H1 (cell line): Measurements from ENCODE around the gene VPS35L. TPM values are rescaled to one million over a fixed set of nuclear protein-coding genes. Genes with fewer than 3 reads are reported as not detected.

ENCODE experiments used
- EP300 ChIP-seq, 2 experiments: IDR thresholded peaks; 1 replicate in 1 of 2; 2 replicates in 1 of 2; pipeline ENCODE4 v1.6.1; 2011 to 2012; ENCODE audit warnings: low read depth in 2 of 2, low read length in 2 of 2, mild to moderate bottlenecking in 2 of 2, borderline replicate concordance in 1 of 2, inconsistent platforms in 1 of 2, moderate library complexity in 1 of 2
- GABPA ChIP-seq: IDR thresholded peaks from 2 replicates; pipeline ENCODE4 v1.6.1; 2011; ENCODE audit warnings: mild to moderate bottlenecking, low read length, moderate library complexity, borderline replicate concordance; ENCODE audit not compliant: insufficient read depth
- SIN3A ChIP-seq, 2 experiments: IDR thresholded peaks in 1 of 2; conservative IDR thresholded peaks in 1 of 2; 2 replicates each; pipeline ENCODE4 v1.6.1; 2011 to 2012; ENCODE audit warnings: low read length in 2 of 2, improper control_type of control experiment in 1 of 2, low read depth in 1 of 2, mild to moderate bottlenecking in 1 of 2
- SIX5 ChIP-seq: IDR thresholded peaks from 2 replicates; pipeline ENCODE4 v1.6.1; 2011; ENCODE audit warnings: mild to moderate bottlenecking, low read depth, low read length
- SP2 ChIP-seq: IDR thresholded peaks from 2 replicates; pipeline ENCODE4 v1.6.1; 2012; ENCODE audit warnings: mild to moderate bottlenecking, low read length, inconsistent platforms
- SRF ChIP-seq: IDR thresholded peaks from 2 replicates; pipeline ENCODE4 v1.6.1; 2011; ENCODE audit warnings: mild to moderate bottlenecking, low read depth, low read length, moderate library complexity
- TBP ChIP-seq: IDR thresholded peaks from 2 replicates; pipeline ENCODE4 v1.6.1; 2011; ENCODE audit warnings: low read depth, low read length, improper control_type of control experiment
- polyA plus RNA-seq, 7 experiments: library from polyadenylated mRNA; depleted of rRNA in 3 of 7; stranded (reverse) in 5 of 7; unstranded in 2 of 7; fragments of >200 nt in 5 of 7; fragments of 200-250 nt in 2 of 7; gene quantifications; 1 replicate in 5 of 7; 2 replicates in 1 of 7; 4 replicates in 1 of 7; pipeline versions ENCODE4 v1.2.1 to v1.2.3, GENCODE V29; 2011 to 2013; ENCODE audit warnings: missing spikeins in 2 of 7, mixed read lengths in 2 of 7
- total RNA-seq: library from RNA; stranded (reverse); fragmentation: NEBNext Ultra II Directional; extraction: Animal tissue kit (Norgen Biotek cat#: 25700); gene quantifications from 2 replicates; pipeline ENCODE4 v1.2.1, GENCODE V29; 2021
- TF ChIP-seq, protein P1 (sequence below): fragments of 300-600 bp; sonication (generic); IDR thresholded peaks from 2 replicates; pipeline ENCODE4 v1.7.1; 2012; ENCODE audit warnings: low read length, moderate library complexity, mild to moderate bottlenecking, inconsistent platforms; ENCODE audit not compliant: insufficient replicate concordance
- TF ChIP-seq, protein P2 (sequence below): IDR thresholded peaks from 2 replicates; pipeline ENCODE4 v1.6.1; 2011; ENCODE audit warnings: low read length, improper control_type of control experiment
- TF ChIP-seq, protein P3 (sequence below): IDR thresholded peaks from 2 replicates; pipeline ENCODE4 v1.6.1; 2011; ENCODE audit warnings: low read depth, mild to moderate bottlenecking, low read length; ENCODE audit not compliant: insufficient read depth

Gene VPS35L
- total and polyA plus RNA-seq, 2 of the 8 experiments (the other 6 are each of a cell fraction or from before 2014, with no cell fraction given) = 31.5 to 57.1 TPM

- TF ChIP-seq, protein P1, sequence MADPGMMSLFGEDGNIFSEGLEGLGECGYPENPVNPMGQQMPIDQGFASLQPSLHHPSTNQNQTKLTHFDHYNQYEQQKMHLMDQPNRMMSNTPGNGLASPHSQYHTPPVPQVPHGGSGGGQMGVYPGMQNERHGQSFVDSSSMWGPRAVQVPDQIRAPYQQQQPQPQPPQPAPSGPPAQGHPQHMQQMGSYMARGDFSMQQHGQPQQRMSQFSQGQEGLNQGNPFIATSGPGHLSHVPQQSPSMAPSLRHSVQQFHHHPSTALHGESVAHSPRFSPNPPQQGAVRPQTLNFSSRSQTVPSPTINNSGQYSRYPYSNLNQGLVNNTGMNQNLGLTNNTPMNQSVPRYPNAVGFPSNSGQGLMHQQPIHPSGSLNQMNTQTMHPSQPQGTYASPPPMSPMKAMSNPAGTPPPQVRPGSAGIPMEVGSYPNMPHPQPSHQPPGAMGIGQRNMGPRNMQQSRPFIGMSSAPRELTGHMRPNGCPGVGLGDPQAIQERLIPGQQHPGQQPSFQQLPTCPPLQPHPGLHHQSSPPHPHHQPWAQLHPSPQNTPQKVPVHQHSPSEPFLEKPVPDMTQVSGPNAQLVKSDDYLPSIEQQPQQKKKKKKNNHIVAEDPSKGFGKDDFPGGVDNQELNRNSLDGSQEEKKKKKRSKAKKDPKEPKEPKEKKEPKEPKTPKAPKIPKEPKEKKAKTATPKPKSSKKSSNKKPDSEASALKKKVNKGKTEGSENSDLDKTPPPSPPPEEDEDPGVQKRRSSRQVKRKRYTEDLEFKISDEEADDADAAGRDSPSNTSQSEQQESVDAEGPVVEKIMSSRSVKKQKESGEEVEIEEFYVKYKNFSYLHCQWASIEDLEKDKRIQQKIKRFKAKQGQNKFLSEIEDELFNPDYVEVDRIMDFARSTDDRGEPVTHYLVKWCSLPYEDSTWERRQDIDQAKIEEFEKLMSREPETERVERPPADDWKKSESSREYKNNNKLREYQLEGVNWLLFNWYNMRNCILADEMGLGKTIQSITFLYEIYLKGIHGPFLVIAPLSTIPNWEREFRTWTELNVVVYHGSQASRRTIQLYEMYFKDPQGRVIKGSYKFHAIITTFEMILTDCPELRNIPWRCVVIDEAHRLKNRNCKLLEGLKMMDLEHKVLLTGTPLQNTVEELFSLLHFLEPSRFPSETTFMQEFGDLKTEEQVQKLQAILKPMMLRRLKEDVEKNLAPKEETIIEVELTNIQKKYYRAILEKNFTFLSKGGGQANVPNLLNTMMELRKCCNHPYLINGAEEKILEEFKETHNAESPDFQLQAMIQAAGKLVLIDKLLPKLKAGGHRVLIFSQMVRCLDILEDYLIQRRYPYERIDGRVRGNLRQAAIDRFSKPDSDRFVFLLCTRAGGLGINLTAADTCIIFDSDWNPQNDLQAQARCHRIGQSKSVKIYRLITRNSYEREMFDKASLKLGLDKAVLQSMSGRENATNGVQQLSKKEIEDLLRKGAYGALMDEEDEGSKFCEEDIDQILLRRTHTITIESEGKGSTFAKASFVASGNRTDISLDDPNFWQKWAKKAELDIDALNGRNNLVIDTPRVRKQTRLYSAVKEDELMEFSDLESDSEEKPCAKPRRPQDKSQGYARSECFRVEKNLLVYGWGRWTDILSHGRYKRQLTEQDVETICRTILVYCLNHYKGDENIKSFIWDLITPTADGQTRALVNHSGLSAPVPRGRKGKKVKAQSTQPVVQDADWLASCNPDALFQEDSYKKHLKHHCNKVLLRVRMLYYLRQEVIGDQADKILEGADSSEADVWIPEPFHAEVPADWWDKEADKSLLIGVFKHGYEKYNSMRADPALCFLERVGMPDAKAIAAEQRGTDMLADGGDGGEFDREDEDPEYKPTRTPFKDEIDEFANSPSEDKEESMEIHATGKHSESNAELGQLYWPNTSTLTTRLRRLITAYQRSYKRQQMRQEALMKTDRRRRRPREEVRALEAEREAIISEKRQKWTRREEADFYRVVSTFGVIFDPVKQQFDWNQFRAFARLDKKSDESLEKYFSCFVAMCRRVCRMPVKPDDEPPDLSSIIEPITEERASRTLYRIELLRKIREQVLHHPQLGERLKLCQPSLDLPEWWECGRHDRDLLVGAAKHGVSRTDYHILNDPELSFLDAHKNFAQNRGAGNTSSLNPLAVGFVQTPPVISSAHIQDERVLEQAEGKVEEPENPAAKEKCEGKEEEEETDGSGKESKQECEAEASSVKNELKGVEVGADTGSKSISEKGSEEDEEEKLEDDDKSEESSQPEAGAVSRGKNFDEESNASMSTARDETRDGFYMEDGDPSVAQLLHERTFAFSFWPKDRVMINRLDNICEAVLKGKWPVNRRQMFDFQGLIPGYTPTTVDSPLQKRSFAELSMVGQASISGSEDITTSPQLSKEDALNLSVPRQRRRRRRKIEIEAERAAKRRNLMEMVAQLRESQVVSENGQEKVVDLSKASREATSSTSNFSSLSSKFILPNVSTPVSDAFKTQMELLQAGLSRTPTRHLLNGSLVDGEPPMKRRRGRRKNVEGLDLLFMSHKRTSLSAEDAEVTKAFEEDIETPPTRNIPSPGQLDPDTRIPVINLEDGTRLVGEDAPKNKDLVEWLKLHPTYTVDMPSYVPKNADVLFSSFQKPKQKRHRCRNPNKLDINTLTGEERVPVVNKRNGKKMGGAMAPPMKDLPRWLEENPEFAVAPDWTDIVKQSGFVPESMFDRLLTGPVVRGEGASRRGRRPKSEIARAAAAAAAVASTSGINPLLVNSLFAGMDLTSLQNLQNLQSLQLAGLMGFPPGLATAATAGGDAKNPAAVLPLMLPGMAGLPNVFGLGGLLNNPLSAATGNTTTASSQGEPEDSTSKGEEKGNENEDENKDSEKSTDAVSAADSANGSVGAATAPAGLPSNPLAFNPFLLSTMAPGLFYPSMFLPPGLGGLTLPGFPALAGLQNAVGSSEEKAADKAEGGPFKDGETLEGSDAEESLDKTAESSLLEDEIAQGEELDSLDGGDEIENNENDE = no peak
- TF ChIP-seq SIN3A (conservative IDR thresholded peaks at IDR 0.05 in 1 of 2, IDR thresholded peaks at IDR 0.05 in 1 of 2; ENCODE audit: low read depth in 1 of 2, low read length in 2 of 2) (no peak), GABPA (no peak), SP2 (no peak), EP300 (IDR thresholded peaks at IDR 0.05; ENCODE audit: borderline replicate concordance in 1 of 2, low read depth in 2 of 2, low read length in 2 of 2) (no peak), SIX5 (no peak), SRF (no peak), TBP (no peak)
- TF ChIP-seq, protein P2, sequence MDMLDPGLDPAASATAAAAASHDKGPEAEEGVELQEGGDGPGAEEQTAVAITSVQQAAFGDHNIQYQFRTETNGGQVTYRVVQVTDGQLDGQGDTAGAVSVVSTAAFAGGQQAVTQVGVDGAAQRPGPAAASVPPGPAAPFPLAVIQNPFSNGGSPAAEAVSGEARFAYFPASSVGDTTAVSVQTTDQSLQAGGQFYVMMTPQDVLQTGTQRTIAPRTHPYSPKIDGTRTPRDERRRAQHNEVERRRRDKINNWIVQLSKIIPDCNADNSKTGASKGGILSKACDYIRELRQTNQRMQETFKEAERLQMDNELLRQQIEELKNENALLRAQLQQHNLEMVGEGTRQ = no peak
- TF ChIP-seq, protein P3, sequence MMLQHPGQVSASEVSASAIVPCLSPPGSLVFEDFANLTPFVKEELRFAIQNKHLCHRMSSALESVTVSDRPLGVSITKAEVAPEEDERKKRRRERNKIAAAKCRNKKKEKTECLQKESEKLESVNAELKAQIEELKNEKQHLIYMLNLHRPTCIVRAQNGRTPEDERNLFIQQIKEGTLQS = no peak
These were observed 22.9 kb upstream of the VPS35L start (continued) for GRCh38 chr16:19532601-19533000.
